WERI-Rb-1 (cell line): ENCODE results near the gene GPR143.

Source experiments
- DNase-seq: peaks from one replicate; pipeline ENCODE4 v3.0.0-alpha.2; 2020
- H3K27ac ChIP-seq: fragments of 250-450 bp; sonication (Bioruptor Pico); 2 replicates; pipeline ENCODE4 v1.5.1; 2020; ENCODE audit warnings: mild to moderate bottlenecking, moderate library complexity
- H3K27me3 ChIP-seq: fragments of 250-450 bp; sonication (Bioruptor Pico); 2 replicates; pipeline ENCODE4 v1.5.1; 2021; ENCODE audit warnings: mild to moderate bottlenecking, low read depth, moderate library complexity; ENCODE audit not compliant: insufficient read depth, severe bottlenecking
- H3K36me3 ChIP-seq: fragments of 250-450 bp; sonication (Bioruptor Pico); 2 replicates; pipeline ENCODE4 v1.5.1; 2020; ENCODE audit warnings: mild to moderate bottlenecking, moderate library complexity
- H3K4me3 ChIP-seq: 2 replicates; pipeline ENCODE4 v1.5.1; 2011; ENCODE audit warnings: low read depth, mild to moderate bottlenecking, control low read depth, low read length
- H3K9me3 ChIP-seq: fragments of 250-450 bp; sonication (Bioruptor Pico); 2 replicates; pipeline ENCODE4 v1.5.1; 2021; ENCODE audit warnings: mild to moderate bottlenecking, moderate library complexity; ENCODE audit not compliant: severe bottlenecking
- TF ChIP-seq, protein P1 (sequence below): IDR thresholded peaks from 2 replicates; pipeline ENCODE4 v1.5.1; 2011; ENCODE audit warnings: low read depth, mild to moderate bottlenecking, control low read depth, inconsistent platforms, low read length

The GPR143 gene

DNA sequence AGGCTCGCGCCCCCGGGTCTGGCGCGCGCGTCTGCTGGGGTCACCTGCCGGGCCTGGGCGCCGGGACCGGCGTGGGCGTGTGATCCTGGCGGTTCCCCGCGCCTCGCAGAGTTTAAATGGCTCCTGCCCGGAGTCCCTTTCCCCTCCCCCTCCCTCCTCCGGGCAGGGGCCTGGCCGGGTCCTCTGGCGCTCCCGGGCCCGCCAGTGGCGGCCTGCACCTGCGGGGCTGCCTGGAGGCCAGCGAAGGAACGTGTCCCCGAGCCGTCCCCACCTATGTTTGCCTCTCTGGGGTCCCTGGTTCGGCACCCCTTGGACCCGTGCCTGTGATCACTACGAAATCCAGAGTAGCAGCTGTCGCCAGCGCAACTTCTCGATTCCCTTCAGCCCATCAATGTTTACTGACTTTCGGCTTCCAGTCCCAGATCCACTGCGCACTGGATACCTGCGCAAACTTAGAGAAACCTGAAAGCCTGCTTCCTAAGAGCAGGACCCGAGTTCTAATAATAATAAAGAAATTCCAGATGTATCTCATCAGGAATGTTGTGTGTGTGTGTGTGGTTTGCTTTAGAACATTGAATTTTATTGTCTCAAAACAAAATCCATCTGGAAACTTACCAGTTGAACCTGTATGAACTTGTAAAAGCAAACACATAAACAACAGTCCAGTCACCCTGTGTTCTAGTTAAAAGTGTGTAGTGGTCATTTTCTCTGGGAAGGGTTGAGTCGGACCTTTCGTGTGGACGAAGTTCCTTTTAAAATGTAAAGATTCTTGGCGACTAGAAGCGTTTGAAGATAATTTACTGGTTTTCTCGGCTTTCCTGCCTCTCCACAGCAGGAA, 21.4 kb upstream of the GPR143 start:
- H3K27me3 ChIP-seq = peaks cover 20% of the 10 kb centered on the region
- TF ChIP-seq, protein P1, sequence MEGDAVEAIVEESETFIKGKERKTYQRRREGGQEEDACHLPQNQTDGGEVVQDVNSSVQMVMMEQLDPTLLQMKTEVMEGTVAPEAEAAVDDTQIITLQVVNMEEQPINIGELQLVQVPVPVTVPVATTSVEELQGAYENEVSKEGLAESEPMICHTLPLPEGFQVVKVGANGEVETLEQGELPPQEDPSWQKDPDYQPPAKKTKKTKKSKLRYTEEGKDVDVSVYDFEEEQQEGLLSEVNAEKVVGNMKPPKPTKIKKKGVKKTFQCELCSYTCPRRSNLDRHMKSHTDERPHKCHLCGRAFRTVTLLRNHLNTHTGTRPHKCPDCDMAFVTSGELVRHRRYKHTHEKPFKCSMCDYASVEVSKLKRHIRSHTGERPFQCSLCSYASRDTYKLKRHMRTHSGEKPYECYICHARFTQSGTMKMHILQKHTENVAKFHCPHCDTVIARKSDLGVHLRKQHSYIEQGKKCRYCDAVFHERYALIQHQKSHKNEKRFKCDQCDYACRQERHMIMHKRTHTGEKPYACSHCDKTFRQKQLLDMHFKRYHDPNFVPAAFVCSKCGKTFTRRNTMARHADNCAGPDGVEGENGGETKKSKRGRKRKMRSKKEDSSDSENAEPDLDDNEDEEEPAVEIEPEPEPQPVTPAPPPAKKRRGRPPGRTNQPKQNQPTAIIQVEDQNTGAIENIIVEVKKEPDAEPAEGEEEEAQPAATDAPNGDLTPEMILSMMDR = no peak
- H3K4me3 ChIP-seq = peak overlapping the region; percentile 48
- H3K36me3 ChIP-seq = no peaks in the 10 kb centered on the region
- no peaks in the 10 kb centered on the region for H3K9me3 ChIP-seq
- DNase-seq = peak; percentile 15
- H3K27ac ChIP-seq = no peak overlapping the region

DNA sequence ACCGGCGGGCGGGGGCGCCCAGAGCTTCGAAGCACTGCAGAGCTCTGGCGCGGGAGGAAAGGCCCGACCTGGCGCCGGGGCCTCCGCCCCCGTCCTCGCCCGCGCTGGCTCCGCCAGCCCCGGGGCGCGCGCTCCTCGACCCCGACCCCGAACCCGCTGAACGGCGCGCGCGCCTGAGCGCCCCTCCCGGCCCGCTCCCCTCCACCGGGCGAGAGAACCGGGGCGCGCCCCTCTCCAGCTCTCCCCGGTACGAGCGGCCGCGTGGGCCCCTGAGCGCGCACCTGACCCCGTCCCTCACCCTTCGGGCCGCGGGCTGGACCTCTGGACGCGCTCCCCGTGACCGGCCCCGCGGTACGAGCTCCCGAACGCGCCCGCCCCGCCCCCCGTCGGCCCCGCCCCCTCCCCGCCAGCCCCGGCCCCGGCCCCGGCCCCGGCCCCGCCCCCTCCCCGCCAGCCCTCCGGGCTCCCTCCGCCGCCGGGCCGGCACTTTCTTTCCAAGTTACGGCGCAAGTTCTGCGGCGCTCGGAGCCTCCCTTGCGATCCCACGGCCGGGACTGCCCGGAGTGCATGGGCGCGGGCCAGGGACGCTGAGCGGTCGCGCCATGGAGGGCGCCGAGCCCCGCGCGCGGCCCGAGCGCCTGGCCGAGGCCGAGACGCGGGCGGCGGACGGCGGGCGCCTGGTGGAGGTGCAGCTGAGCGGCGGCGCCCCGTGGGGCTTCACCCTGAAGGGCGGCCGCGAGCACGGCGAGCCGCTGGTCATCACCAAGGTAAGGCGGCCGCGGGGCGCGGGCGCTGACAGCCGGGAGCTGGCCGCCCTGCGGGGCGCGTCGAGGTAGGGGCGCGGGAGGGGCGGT, 20.5 kb upstream of the GPR143 start, which contains the start of gene SHROOM2:
TSS of gene SHROOM2 (plus strand) at position 486 of the 854 bp plus-strand sequence. CDS start at position 603, 117 bp downstream.
- no peaks in the 10 kb centered on the region for H3K36me3 ChIP-seq
- peak; percentile 21 for DNase-seq
- no peaks in the 10 kb centered on the region for H3K9me3 ChIP-seq
- H3K27me3 ChIP-seq = peaks cover 20% of the 10 kb centered on the region
- H3K4me3 ChIP-seq = peak within 1 kb of the TSS; percentile 48
- TF ChIP-seq, protein P1 = no peak
- H3K27ac ChIP-seq = no peak within 1 kb of the TSS

DNA sequence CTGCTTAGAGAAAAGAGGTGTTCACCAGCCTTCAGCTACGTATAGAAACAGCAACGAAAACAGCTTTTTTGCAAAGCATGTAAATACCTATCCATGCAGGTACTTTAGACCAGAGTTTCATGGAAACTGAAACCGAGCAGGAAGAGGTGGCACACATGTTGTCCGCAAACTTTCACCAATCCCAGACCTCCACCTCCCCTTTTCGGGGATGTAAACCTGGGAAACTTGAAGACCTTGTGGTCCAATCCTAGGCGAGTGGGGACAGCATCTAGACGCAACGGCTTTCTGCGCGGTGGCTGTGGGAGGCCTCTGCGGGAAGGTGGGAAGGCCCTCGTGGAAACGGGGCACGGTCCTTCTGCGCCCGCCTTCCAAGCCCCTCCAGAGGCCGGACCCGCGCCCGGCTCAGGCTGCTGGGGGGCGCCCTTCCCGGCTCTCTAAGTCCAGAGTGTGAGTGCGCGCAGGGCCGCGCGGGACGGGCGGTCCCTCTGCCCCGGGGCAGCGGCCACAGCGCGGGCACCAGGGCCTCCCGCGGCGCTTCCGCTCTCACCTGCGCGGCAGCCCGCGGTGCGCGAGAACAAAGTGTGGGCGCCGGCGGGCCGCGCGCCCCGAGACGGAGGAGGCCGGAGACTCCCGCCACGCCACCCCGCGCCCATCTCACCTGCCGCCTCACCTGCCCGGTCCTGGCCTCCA, 19.8 kb upstream of the GPR143 start:
- TF ChIP-seq, protein P1 = no peak
- no peak for DNase-seq
- Histone ChIP-seq H3K4me3 (peak overlapping the region; percentile 48), H3K27ac (no peak overlapping the region), H3K27me3 (peaks cover 20% of the 10 kb centered on the region), H3K9me3 (no peaks in the 10 kb centered on the region), H3K36me3 (no peaks in the 10 kb centered on the region)

GRCh38 chrX:9784332-9784731, 18.7 kb upstream of the GPR143 start:
- no peak for DNase-seq
- peaks cover 20% of the 10 kb centered on the region for H3K27me3 ChIP-seq
- no peaks in the 10 kb centered on the region for H3K9me3 ChIP-seq
- no peaks in the 10 kb centered on the region for H3K36me3 ChIP-seq
- no peak overlapping the region for H3K4me3 ChIP-seq
- no peak overlapping the region for H3K27ac ChIP-seq
- TF ChIP-seq, protein P1 = no peak

GRCh38 chrX:9781941-9782340, 16.3 kb upstream of the GPR143 start:
- Histone ChIP-seq H3K36me3 (no peaks in the 10 kb centered on the region), H3K9me3 (no peaks in the 10 kb centered on the region), H3K27ac (no peak overlapping the region), H3K27me3 (peaks cover 13% of the 10 kb centered on the region), H3K4me3 (no peak overlapping the region)
- TF ChIP-seq, protein P1 = no peak
- no peak for DNase-seq
